Keratinocyte (primary cell): ENCODE results near the gene EIF2S3B. TPM values are rescaled to one million over a fixed set of nuclear protein-coding genes. Genes with fewer than 3 reads are reported as not detected.

Experiments used
- DNase-seq: peaks from one replicate; pipeline ENCODE4 v3.0.0-alpha.2; 2011; ENCODE audit warnings: low read depth, missing footprints, low spot score
- FAIRE-seq: peaks from 2 replicates; lab custom pipeline; 2011; peaks lifted over from hg19 to GRCh38; lab: Jason Lieb, UNC
- H2AFZ ChIP-seq: 2 replicates; pipeline ENCODE4 v1.6.0; 2012; ENCODE audit warnings: low read length, control low read depth, inconsistent platforms; ENCODE audit not compliant: control insufficient read depth
- H3K27ac ChIP-seq: 2 replicates; pipeline ENCODE4 v1.5.1; 2011; ENCODE audit warnings: low read length; ENCODE audit not compliant: control insufficient read depth, insufficient read depth
- H3K27me3 ChIP-seq: 3 replicates; pipeline ENCODE4 v1.6.0; 2011; ENCODE audit warnings: low read length; ENCODE audit not compliant: control insufficient read depth, insufficient read depth; ENCODE audit errors: extremely low read depth
- H3K36me3 ChIP-seq, 2 experiments: 2 replicates in 1 of 2; 3 replicates in 1 of 2; pipeline ENCODE4 v1.5.1; 2011; ENCODE audit warnings: low read length in 2 of 2, mild to moderate bottlenecking in 1 of 2; ENCODE audit not compliant: control insufficient read depth in 2 of 2, insufficient read depth in 2 of 2; ENCODE audit errors: extremely low read depth in 1 of 2
- H3K4me1 ChIP-seq: 3 replicates; pipeline ENCODE4 v1.5.1; 2011; ENCODE audit warnings: low read length; ENCODE audit not compliant: control insufficient read depth, insufficient read depth; ENCODE audit errors: extremely low read depth
- H3K4me2 ChIP-seq: 3 replicates; pipeline ENCODE4 v1.6.0; 2011; ENCODE audit warnings: low read depth, low read length; ENCODE audit not compliant: control insufficient read depth, insufficient read depth; ENCODE audit errors: extremely low read depth
- H3K4me3 ChIP-seq, 3 experiments: fragments of 200-600 bp in 1 of 3; sonication (generic) in 1 of 3; 2 replicates in 2 of 3; 3 replicates in 1 of 3; pipeline ENCODE4 v1.5.1; 2011 to 2016; ENCODE audit warnings: low read length in 3 of 3, mild to moderate bottlenecking in 3 of 3, control low read depth in 2 of 3, inconsistent platforms in 1 of 3, low read depth in 1 of 3, mixed read lengths in 1 of 3, mixed run types in 1 of 3, moderate library complexity in 1 of 3; ENCODE audit not compliant: control insufficient read depth in 2 of 3, insufficient read depth in 2 of 3; ENCODE audit errors: extremely low read depth in 1 of 3
- H3K79me2 ChIP-seq: 2 replicates; pipeline ENCODE4 v1.6.0; 2012; ENCODE audit warnings: low read length; ENCODE audit not compliant: control insufficient read depth, insufficient read depth
- H3K9ac ChIP-seq: 3 replicates; pipeline ENCODE4 v1.6.0; 2011; ENCODE audit warnings: low read length; ENCODE audit not compliant: control insufficient read depth, insufficient read depth; ENCODE audit errors: extremely low read depth
- H3K9me1 ChIP-seq: 3 replicates; pipeline ENCODE4 v1.6.0; 2011; ENCODE audit warnings: low read length; ENCODE audit not compliant: control insufficient read depth, insufficient read depth; ENCODE audit errors: extremely low read depth
- H3K9me3 ChIP-seq: 2 replicates; pipeline ENCODE4 v1.5.1; 2012; ENCODE audit warnings: low read depth, low read length; ENCODE audit not compliant: control insufficient read depth
- H4K20me1 ChIP-seq: 3 replicates; pipeline ENCODE4 v1.6.0; 2011; ENCODE audit warnings: low read length; ENCODE audit not compliant: control insufficient read depth, insufficient read depth; ENCODE audit errors: extremely low read depth
- CTCF ChIP-seq, 3 experiments: IDR thresholded peaks in 1 of 3; conservative IDR thresholded peaks in 1 of 3; optimal IDR thresholded peaks in 1 of 3; 2 replicates in 2 of 3; 3 replicates in 1 of 3; pipeline versions ENCODE3 to v1.5.1; 2011; ENCODE audit warnings: low read length in 3 of 3, mild to moderate bottlenecking in 3 of 3, moderate library complexity in 2 of 3, control low read depth in 1 of 3, inconsistent platforms in 1 of 3; ENCODE audit not compliant: insufficient read depth in 2 of 3; ENCODE audit errors: extremely low read depth in 1 of 3
- EZH2 ChIP-seq: IDR thresholded peaks from one replicate; pipeline ENCODE4 v1.6.1; 2012; ENCODE audit warnings: inconsistent platforms, mild to moderate bottlenecking, low read length, moderate library complexity
- dilution Hi-C: fragments of 300-500 bp; cut with MboI; formaldehyde crosslinking; loops from one replicate; pipeline ENCODE4 v1.7.0; 2020; ENCODE audit warnings: low sequenced_read_pairs; ENCODE audit not compliant: extremely low pct_ligation_motif_present
- polyA plus RNA-seq, 5 experiments: library from polyadenylated mRNA; depleted of rRNA in 3 of 5; stranded (reverse) in 3 of 5; stranded (forward) in 1 of 5; unstranded in 1 of 5; fragments of >200 nt; gene quantifications; 1 replicate in 1 of 5; 2 replicates in 3 of 5; 3 replicates in 1 of 5; pipeline versions ENCODE4 v1.2.1 to v1.2.3, GENCODE V29; 2011 to 2012; ENCODE audit warnings: missing spikeins in 2 of 5, low read depth in 1 of 5, low replicate concordance in 1 of 5

Gene EIF2S3B
- polyA plus RNA-seq, 1 donor (not counting 4 experiments of a cell fraction or from before 2014, with no cell fraction given): 0.66 TPM

GRCh38 chr12:10553148-10553547, 47.5 kb downstream of the EIF2S3B start:
- Histone ChIP-seq H4K20me1 (no peaks in the 10 kb centered on the region), H3K9ac (no peak overlapping the region), H3K79me2 (no peaks in the 10 kb centered on the region), H3K27ac (no peak overlapping the region), H3K4me1 (no peaks in the 10 kb centered on the region), H3K9me3 (no peaks in the 10 kb centered on the region), H2AFZ (no peak overlapping the region), H3K36me3 (no peaks in the 10 kb centered on the region), H3K27me3 (no peaks in the 10 kb centered on the region), H3K4me2 (no peak overlapping the region), H3K9me1 (no peaks in the 10 kb centered on the region), H3K4me3 (no peak overlapping the region)
- no peak for TF ChIP-seq EZH2
- TF ChIP-seq CTCF (optimal IDR thresholded peaks at IDR 0.05 in 1 of 3, IDR thresholded peaks at IDR 0.05 in 1 of 3, conservative IDR thresholded peaks at IDR 0.05 in 1 of 3; ENCODE audit: extremely low read depth in 1 of 3, insufficient read depth in 2 of 3, low read length in 3 of 3): no peak
- no peak for DNase-seq
- no peak for FAIRE-seq
- dilution Hi-C loops: no loop called here

- H3K27ac ChIP-seq: no peak overlapping the region
- no peak overlapping the region for H2AFZ ChIP-seq
- DNase-seq (no peak), FAIRE-seq (no peak)
- dilution Hi-C loops: no loop called here
- H3K27me3 ChIP-seq: no peaks in the 10 kb centered on the region
- H3K4me1 ChIP-seq: no peaks in the 10 kb centered on the region
- H3K4me2 ChIP-seq: no peak overlapping the region
- no peak overlapping the region for H3K9ac ChIP-seq
- TF ChIP-seq CTCF (optimal IDR thresholded peaks at IDR 0.05 in 1 of 3, IDR thresholded peaks at IDR 0.05 in 1 of 3, conservative IDR thresholded peaks at IDR 0.05 in 1 of 3; ENCODE audit: extremely low read depth in 1 of 3, insufficient read depth in 2 of 3, low read length in 3 of 3) (no peak), EZH2 (no peak)
- no peak overlapping the region for H3K4me3 ChIP-seq
- H4K20me1 ChIP-seq: no peaks in the 10 kb centered on the region
- H3K36me3 ChIP-seq: no peaks in the 10 kb centered on the region
- no peaks in the 10 kb centered on the region for H3K9me1 ChIP-seq
- H3K79me2 ChIP-seq: no peaks in the 10 kb centered on the region
- H3K9me3 ChIP-seq: no peaks in the 10 kb centered on the region
Observed at GRCh38 chr12:10554228-10554755, 48.6 kb downstream of the EIF2S3B start.
